K562 (cell line): ENCODE measurements around the gene FAM219B. TPM values are rescaled to one million over a fixed set of nuclear protein-coding genes. Genes with fewer than 3 reads are reported as not detected.

Experiments used
- ARID4B ChIP-seq: sonication (generic); formaldehyde crosslinking; IDR thresholded peaks from 2 replicates; pipeline ENCODE4 v1.8.0; 2022; ENCODE audit warnings: mild to moderate bottlenecking, missing genetic modification reagents
- BACH1 ChIP-seq: fragments of 200-800 bp; sonication (Bioruptor generic); IDR thresholded peaks from 2 replicates; pipeline ENCODE4 v1.6.1; 2016; ENCODE audit warnings: missing genetic modification characterization, missing compliant biosample characterization
- ESRRA ChIP-seq: fragments of 450-650 bp; IDR thresholded peaks from 2 replicates; pipeline ENCODE4 v1.6.1; 2014; ENCODE audit warnings: low read depth, mild to moderate bottlenecking, moderate library complexity, borderline replicate concordance
- ETS2 ChIP-seq: IDR thresholded peaks from 2 replicates; pipeline ENCODE4 v1.6.1; 2016; ENCODE audit warnings: borderline replicate concordance, missing genetic modification characterization, mild to moderate bottlenecking, moderate library complexity, missing compliant biosample characterization; ENCODE audit not compliant: poor library complexity, severe bottlenecking
- GATA2 ChIP-seq: sonication (generic); formaldehyde crosslinking; IDR thresholded peaks from 2 replicates; pipeline ENCODE4 v1.4.0; 2020; ENCODE audit warnings: mild to moderate bottlenecking, missing genetic modification reagents
- KDM4B ChIP-seq, 2 experiments: fragments of 450-650 bp in 1 of 2; sonication (generic) in 1 of 2; IDR thresholded peaks; 2 replicates each; pipeline ENCODE4 v1.6.1; 2016 to 2017; ENCODE audit warnings: borderline replicate concordance in 2 of 2, antibody characterized with exemption in 1 of 2, low read depth in 1 of 2, mild to moderate bottlenecking in 1 of 2
- NBN ChIP-seq: fragments of 450-650 bp; IDR thresholded peaks from 2 replicates; pipeline ENCODE4 v1.6.1; 2016; ENCODE audit warnings: low read depth, mild to moderate bottlenecking
- PTTG1 ChIP-seq: fragments of 450-650 bp; IDR thresholded peaks from 2 replicates; pipeline ENCODE4 v1.6.1; 2016; ENCODE audit warnings: low read depth, mild to moderate bottlenecking, missing genetic modification characterization, missing compliant biosample characterization
- RB1 ChIP-seq: fragments of 450-650 bp; IDR thresholded peaks from 2 replicates; pipeline ENCODE4 v1.6.1; 2017; ENCODE audit warnings: low read depth, mild to moderate bottlenecking
- THRAP3 ChIP-seq: fragments of 450-650 bp; IDR thresholded peaks from 2 replicates; pipeline ENCODE4 v1.6.1; 2016; ENCODE audit warnings: mild to moderate bottlenecking, inconsistent platforms, borderline replicate concordance
- ZNF57 ChIP-seq: fragments of 450-650 bp; formaldehyde crosslinking; IDR thresholded peaks from 2 replicates; pipeline ENCODE4 v1.4.0; 2020; ENCODE audit warnings: mild to moderate bottlenecking, moderate library complexity
- polyA plus RNA-seq, 8 experiments: library from polyadenylated mRNA; depleted of rRNA in 4 of 8; stranded (reverse) in 5 of 8; unstranded in 3 of 8; fragments of >200 nt; fragmentation: Nextera tagmentation in 2 of 8; fragmentation: Illumina TruSeq in 1 of 8; extraction: Ambion mirVana in 2 of 8; extraction: Trizol in 1 of 8; gene quantifications; 2 replicates each; pipeline versions ENCODE4 v1.2.1 to v1.2.3, GENCODE V29; 2011 to 2014; ENCODE audit warnings: inconsistent platforms in 1 of 8, missing spikeins in 1 of 8
- total RNA-seq, 7 experiments: library from RNA; depleted of rRNA in 6 of 7; stranded (reverse); fragments of >200 nt in 6 of 7; fragmentation: Illumina TruSeq in 2 of 7; extraction: Trizol in 2 of 7; gene quantifications; 2 replicates each; pipeline versions ENCODE4 v1.2.1 to v1.2.3, GENCODE V29; 2011 to 2021; ENCODE audit warnings: low replicate concordance in 1 of 7
- TF ChIP-seq, protein P1 (sequence below), 3 experiments: fragments of 200-800 bp in 1 of 3; sonication (Bioruptor generic) in 1 of 3; sonication (generic) in 1 of 3; formaldehyde crosslinking in 1 of 3; IDR thresholded peaks; 2 replicates each; pipeline versions ENCODE4 v1.6.1 to v1.8.0; 2016 to 2022; ENCODE audit warnings: mild to moderate bottlenecking in 2 of 3, missing compliant biosample characterization in 2 of 3, missing genetic modification characterization in 2 of 3, missing genetic modification reagents in 1 of 3
- TF ChIP-seq, protein P2 (sequence below): fragments of 450-650 bp; IDR thresholded peaks from 2 replicates; pipeline ENCODE4 v1.6.1; 2016; ENCODE audit warnings: low read depth

Gene FAM219B
- total and polyA plus RNA-seq, 9 of the 15 experiments (the other 6 are each of a cell fraction or from before 2014, with no cell fraction given), result 6.8 to 50.4 (median 29.4) TPM

GRCh38 chr15:74873036-74873755 lies 33.5 kb downstream of the FAM219B start, which contains the start of gene SCAMP2 (continued):
- TF ChIP-seq, protein P1, sequence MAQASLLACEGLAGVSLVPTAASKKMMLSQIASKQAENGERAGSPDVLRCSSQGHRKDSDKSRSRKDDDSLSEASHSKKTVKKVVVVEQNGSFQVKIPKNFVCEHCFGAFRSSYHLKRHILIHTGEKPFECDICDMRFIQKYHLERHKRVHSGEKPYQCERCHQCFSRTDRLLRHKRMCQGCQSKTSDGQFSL (CRISPR knock-in tag; IDR thresholded peaks at IDR 0.05), result peak; percentile 93
- TF ChIP-seq, protein P1 (tag; IDR thresholded peaks at IDR 0.05), result peak in 1 of 2 experiments; percentile 97; a peak in 2 of 4 replicates
- TF ChIP-seq ZNF57 (no peak), ETS2 (tag) (no peak), RB1 (peak; percentile 67), PTTG1 (tag) (no peak), ESRRA (no peak), ARID4B (no peak), NBN (no peak), GATA2 (CRISPR knock-in tag) (no peak), KDM4B (IDR thresholded peaks at IDR 0.05; ENCODE audit: borderline replicate concordance in 2 of 2, low read depth in 1 of 2) (no peak), BACH1 (tag) (no peak), THRAP3 (no peak)
- TF ChIP-seq, protein P2, sequence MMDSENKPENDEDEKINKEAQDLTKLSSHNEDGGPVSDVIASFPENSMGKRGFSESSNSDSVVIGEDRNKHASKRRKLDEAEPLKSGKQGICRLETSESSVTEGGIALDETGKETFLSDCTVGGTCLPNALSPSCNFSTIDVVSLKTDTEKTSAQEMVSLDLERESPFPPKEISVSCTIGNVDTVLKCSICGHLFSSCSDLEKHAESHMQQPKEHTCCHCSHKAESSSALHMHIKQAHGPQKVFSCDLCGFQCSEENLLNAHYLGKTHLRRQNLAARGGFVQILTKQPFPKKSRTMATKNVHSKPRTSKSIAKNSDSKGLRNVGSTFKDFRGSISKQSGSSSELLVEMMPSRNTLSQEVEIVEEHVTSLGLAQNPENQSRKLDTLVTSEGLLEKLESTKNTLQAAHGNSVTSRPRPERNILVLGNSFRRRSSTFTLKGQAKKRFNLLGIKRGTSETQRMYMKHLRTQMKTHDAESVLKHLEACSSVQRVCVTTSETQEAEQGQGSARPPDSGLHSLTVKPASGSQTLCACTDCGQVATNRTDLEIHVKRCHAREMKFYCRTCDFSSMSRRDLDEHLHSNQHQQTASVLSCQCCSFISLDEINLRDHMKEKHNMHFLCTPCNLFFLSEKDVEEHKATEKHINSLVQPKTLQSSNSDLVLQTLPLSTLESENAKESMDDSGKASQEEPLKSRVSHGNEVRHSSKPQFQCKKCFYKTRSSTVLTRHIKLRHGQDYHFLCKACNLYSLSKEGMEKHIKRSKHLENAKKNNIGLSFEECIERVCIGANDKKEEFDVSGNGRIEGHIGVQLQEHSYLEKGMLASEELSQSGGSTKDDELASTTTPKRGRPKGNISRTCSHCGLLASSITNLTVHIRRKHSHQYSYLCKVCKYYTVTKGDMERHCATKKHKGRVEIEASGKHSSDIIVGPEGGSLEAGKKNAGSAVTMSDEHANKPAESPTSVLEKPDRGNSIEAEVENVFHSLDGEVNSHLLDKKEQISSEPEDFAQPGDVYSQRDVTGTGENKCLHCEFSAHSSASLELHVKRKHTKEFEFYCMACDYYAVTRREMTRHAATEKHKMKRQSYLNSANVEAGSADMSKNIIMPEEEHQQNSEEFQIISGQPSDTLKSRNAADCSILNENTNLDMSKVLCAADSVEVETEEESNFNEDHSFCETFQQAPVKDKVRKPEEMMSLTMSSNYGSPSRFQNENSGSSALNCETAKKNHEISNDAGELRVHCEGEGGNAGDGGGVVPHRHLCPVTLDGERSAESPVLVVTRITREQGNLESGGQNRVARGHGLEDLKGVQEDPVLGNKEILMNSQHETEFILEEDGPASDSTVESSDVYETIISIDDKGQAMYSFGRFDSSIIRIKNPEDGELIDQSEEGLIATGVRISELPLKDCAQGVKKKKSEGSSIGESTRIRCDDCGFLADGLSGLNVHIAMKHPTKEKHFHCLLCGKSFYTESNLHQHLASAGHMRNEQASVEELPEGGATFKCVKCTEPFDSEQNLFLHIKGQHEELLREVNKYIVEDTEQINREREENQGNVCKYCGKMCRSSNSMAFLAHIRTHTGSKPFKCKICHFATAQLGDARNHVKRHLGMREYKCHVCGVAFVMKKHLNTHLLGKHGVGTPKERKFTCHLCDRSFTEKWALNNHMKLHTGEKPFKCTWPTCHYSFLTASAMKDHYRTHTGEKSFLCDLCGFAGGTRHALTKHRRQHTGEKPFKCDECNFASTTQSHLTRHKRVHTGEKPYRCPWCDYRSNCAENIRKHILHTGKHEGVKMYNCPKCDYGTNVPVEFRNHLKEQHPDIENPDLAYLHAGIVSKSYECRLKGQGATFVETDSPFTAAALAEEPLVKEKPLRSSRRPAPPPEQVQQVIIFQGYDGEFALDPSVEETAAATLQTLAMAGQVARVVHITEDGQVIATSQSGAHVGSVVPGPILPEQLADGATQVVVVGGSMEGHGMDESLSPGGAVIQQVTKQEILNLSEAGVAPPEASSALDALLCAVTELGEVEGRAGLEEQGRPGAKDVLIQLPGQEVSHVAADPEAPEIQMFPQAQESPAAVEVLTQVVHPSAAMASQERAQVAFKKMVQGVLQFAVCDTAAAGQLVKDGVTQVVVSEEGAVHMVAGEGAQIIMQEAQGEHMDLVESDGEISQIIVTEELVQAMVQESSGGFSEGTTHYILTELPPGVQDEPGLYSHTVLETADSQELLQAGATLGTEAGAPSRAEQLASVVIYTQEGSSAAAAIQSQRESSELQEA, result peak; percentile 49; the same call in 1 of the 2 replicates
